ENCODE data around the gene SCFD2. TPM values are rescaled to one million over a fixed set of nuclear protein-coding genes. Genes with fewer than 3 reads are reported as not detected.

Gene SCFD2
- total RNA-seq, 1 experiment from 2014 or later, result 8.4 TPM

- no TSS peak for BruUV-seq (replicated peaks)
- intact Hi-C loops (cut with micrococcal nuclease; ENCODE audit: unreplicated experiment), result no loop called here
- ChIA-PET CTCF (no interaction called here), POLR2A (ENCODE audit: low non-redundant PET) (no interaction called here)
- no peak for DNase-seq (ENCODE audit: low spot score)
- no peak for TF ChIP-seq EZH2 (IDR thresholded peaks at IDR 0.05; ENCODE audit: borderline replicate concordance, low read depth, low read length, poor library complexity, severe bottlenecking)
- TF ChIP-seq, protein P1, sequence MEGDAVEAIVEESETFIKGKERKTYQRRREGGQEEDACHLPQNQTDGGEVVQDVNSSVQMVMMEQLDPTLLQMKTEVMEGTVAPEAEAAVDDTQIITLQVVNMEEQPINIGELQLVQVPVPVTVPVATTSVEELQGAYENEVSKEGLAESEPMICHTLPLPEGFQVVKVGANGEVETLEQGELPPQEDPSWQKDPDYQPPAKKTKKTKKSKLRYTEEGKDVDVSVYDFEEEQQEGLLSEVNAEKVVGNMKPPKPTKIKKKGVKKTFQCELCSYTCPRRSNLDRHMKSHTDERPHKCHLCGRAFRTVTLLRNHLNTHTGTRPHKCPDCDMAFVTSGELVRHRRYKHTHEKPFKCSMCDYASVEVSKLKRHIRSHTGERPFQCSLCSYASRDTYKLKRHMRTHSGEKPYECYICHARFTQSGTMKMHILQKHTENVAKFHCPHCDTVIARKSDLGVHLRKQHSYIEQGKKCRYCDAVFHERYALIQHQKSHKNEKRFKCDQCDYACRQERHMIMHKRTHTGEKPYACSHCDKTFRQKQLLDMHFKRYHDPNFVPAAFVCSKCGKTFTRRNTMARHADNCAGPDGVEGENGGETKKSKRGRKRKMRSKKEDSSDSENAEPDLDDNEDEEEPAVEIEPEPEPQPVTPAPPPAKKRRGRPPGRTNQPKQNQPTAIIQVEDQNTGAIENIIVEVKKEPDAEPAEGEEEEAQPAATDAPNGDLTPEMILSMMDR (conservative IDR thresholded peaks at IDR 0.05; ENCODE audit: low read depth, low read length), result no peak
- no peaks in the 10 kb centered on the region for H3K4me1 ChIP-seq (ENCODE audit: insufficient read depth, low read length, poor library complexity, severe bottlenecking)
- H3K27me3 ChIP-seq (replicated peaks; ENCODE audit: insufficient read depth, low read depth, low read length, poor library complexity), result no peaks in the 10 kb centered on the region
- no peaks in the 10 kb centered on the region for H3K9me3 ChIP-seq (ENCODE audit: low read depth, low read length, poor library complexity, severe bottlenecking)
- H3K4me3 ChIP-seq (ENCODE audit: low read depth, low read length, poor library complexity, severe bottlenecking), result no peak overlapping the region
- no peak overlapping the region for H3K27ac ChIP-seq (ENCODE audit: low read depth, low read length, poor library complexity, severe bottlenecking)
- no peaks in the 10 kb centered on the region for H3K36me3 ChIP-seq (ENCODE audit: insufficient read depth, low read length, poor library complexity, severe bottlenecking)
These were observed 132.6 kb downstream of the SCFD2 start for GRCh38 chr4:53233114-53233795.

DNA sequence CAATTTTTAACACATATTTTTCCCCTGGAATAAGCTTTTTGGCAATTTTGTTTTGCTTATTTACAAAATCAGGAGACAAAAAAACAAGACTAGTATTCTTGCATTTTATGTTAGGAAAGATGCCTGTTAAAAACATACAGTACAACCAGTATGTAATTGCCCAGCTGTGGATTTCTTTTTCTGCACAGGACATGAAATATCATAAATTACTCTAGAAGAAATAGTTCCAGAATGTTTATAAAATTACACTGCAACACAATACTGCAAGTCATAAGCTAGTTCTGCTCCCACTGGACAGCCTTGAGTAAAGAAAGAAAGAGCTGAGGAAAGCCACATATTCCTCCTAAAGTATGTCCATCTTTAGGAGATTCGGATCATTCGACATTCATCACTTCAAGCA, 133.5 kb downstream of the SCFD2 start:
- intact Hi-C loops (cut with micrococcal nuclease; ENCODE audit: unreplicated experiment), result no loop called here
- no peaks in the 10 kb centered on the region for H3K9me3 ChIP-seq (ENCODE audit: low read depth, low read length, poor library complexity, severe bottlenecking)
- no peaks in the 10 kb centered on the region for H3K36me3 ChIP-seq (ENCODE audit: insufficient read depth, low read length, poor library complexity, severe bottlenecking)
- no peaks in the 10 kb centered on the region for H3K4me1 ChIP-seq (ENCODE audit: insufficient read depth, low read length, poor library complexity, severe bottlenecking)
- ChIA-PET CTCF (no interaction called here), POLR2A (ENCODE audit: low non-redundant PET) (no interaction called here)
- no peaks in the 10 kb centered on the region for H3K27me3 ChIP-seq (replicated peaks; ENCODE audit: insufficient read depth, low read depth, low read length, poor library complexity)
- TF ChIP-seq EZH2 (IDR thresholded peaks at IDR 0.05; ENCODE audit: borderline replicate concordance, low read depth, low read length, poor library complexity, severe bottlenecking), result no peak
- TF ChIP-seq, protein P1 (conservative IDR thresholded peaks at IDR 0.05; ENCODE audit: low read depth, low read length), result no peak
- no peak overlapping the region for H3K27ac ChIP-seq (ENCODE audit: low read depth, low read length, poor library complexity, severe bottlenecking)
- BruUV-seq (replicated peaks), result no TSS peak
- no peak for DNase-seq (ENCODE audit: low spot score)
- no peak overlapping the region for H3K4me3 ChIP-seq (ENCODE audit: low read depth, low read length, poor library complexity, severe bottlenecking)

DNA sequence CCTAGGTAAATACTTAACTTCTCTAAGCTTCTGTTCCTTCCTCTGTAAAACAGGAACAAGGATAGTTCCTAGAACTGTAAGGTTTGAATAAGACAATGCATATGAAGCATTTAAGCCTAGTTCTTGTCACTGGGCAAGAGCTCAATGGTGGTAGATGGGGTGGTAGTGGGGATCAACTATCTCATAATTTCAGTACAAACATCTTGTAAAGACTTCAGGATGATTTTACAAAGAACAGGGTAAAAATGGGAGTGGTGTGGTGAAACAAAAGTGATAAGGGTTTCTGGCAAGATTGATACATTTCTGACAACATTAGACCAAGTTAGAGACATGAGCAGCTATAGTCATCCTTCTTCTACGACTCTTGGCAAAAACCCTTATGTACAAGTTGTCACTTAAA, 137.8 kb downstream of the SCFD2 start:
- intact Hi-C loops (cut with micrococcal nuclease; ENCODE audit: unreplicated experiment), result no loop called here
- ChIA-PET POLR2A (ENCODE audit: low non-redundant PET) (no interaction called here), CTCF (no interaction called here)
- no peaks in the 10 kb centered on the region for H3K9me3 ChIP-seq (ENCODE audit: low read depth, low read length, poor library complexity, severe bottlenecking)
- no peak overlapping the region for H3K4me3 ChIP-seq (ENCODE audit: low read depth, low read length, poor library complexity, severe bottlenecking)
- no peak overlapping the region for H3K27ac ChIP-seq (ENCODE audit: low read depth, low read length, poor library complexity, severe bottlenecking)
- no peak for DNase-seq (ENCODE audit: low spot score)
- TF ChIP-seq, protein P1 (conservative IDR thresholded peaks at IDR 0.05; ENCODE audit: low read depth, low read length), result no peak
- TF ChIP-seq EZH2 (IDR thresholded peaks at IDR 0.05; ENCODE audit: borderline replicate concordance, low read depth, low read length, poor library complexity, severe bottlenecking), result no peak
- H3K4me1 ChIP-seq (ENCODE audit: insufficient read depth, low read length, poor library complexity, severe bottlenecking), result no peaks in the 10 kb centered on the region
- BruUV-seq (replicated peaks), result no TSS peak
- no peaks in the 10 kb centered on the region for H3K27me3 ChIP-seq (replicated peaks; ENCODE audit: insufficient read depth, low read depth, low read length, poor library complexity)
- H3K36me3 ChIP-seq (ENCODE audit: insufficient read depth, low read length, poor library complexity, severe bottlenecking), result no peaks in the 10 kb centered on the region

Data from A673 (cell line).